HCT116 (cell line): ENCODE measurements around the gene LYL1. TPM values are rescaled to one million over a fixed set of nuclear protein-coding genes. Genes with fewer than 3 reads are reported as not detected.

ENCODE experiments used
- ATF3 ChIP-seq: IDR thresholded peaks from 2 replicates; pipeline ENCODE4 v1.6.1; 2012
- CBX3 ChIP-seq: IDR thresholded peaks from 2 replicates; pipeline ENCODE4 v1.6.1; 2012; ENCODE audit warnings: low read depth
- CTCF ChIP-seq, 3 experiments: fragments of 200-600 bp in 1 of 3; sonication (generic) in 1 of 3; IDR thresholded peaks in 2 of 3; conservative IDR thresholded peaks in 1 of 3; 2 replicates each; pipeline ENCODE4 v1.5.1; 2012 to 2017; ENCODE audit warnings: low read depth in 2 of 3, low read length in 2 of 3, antibody characterized with exemption in 1 of 3, borderline replicate concordance in 1 of 3, control low read depth in 1 of 3, mild to moderate bottlenecking in 1 of 3, mixed read lengths in 1 of 3, mixed run types in 1 of 3, moderate library complexity in 1 of 3; ENCODE audit not compliant: insufficient read depth in 1 of 3
- EGR1 ChIP-seq: IDR thresholded peaks from 2 replicates; pipeline ENCODE4 v1.6.1; 2012; ENCODE audit warnings: low read depth
- ELF1 ChIP-seq: IDR thresholded peaks from 2 replicates; pipeline ENCODE4 v1.6.1; 2012; ENCODE audit warnings: low read depth, borderline replicate concordance
- EZH2 ChIP-seq: fragments of 200-600 bp; sonication (generic); IDR thresholded peaks from 2 replicates; pipeline ENCODE4 v1.6.1; 2017; ENCODE audit warnings: antibody characterized with exemption, mixed run types
- EZH2phosphoT487 ChIP-seq: fragments of 200-600 bp; IDR thresholded peaks from 2 replicates; pipeline ENCODE4 v1.6.1; 2018; ENCODE audit warnings: antibody characterized with exemption, borderline replicate concordance
- MAX ChIP-seq: IDR thresholded peaks from 2 replicates; pipeline ENCODE4 v1.6.1; 2012
- POLR2A ChIP-seq: IDR thresholded peaks from 2 replicates; pipeline ENCODE4 v1.7.0; 2011; ENCODE audit warnings: borderline replicate concordance; ENCODE audit not compliant: insufficient read depth, insufficient read length; ENCODE audit errors: extremely low read depth
- SIN3A ChIP-seq: IDR thresholded peaks from 2 replicates; pipeline ENCODE4 v1.6.1; 2012; ENCODE audit warnings: low read depth
- SRF ChIP-seq: IDR thresholded peaks from 2 replicates; pipeline ENCODE4 v1.6.1; 2012; ENCODE audit warnings: low read depth
- TCF7L2 ChIP-seq: IDR thresholded peaks from 2 replicates; pipeline ENCODE4 v1.7.0; 2011; ENCODE audit warnings: borderline replicate concordance, inconsistent platforms; ENCODE audit not compliant: insufficient read depth, insufficient read length; ENCODE audit errors: extremely low read depth
- YY1 ChIP-seq: IDR thresholded peaks from 2 replicates; pipeline ENCODE4 v1.6.1; 2011; ENCODE audit warnings: low read length, low read depth, moderate library complexity, mild to moderate bottlenecking; ENCODE audit not compliant: insufficient replicate concordance; ENCODE audit errors: extremely low read depth
- ZFX ChIP-seq: fragments of 450-650 bp; IDR thresholded peaks from 2 replicates; pipeline ENCODE4 v1.6.1; 2017
- ZNF274 ChIP-seq: fragments of 200-500 bp; sonication (Bioruptor generic); IDR thresholded peaks from 2 replicates; pipeline ENCODE4 v1.6.1; 2014; ENCODE audit warnings: mild to moderate bottlenecking, low read depth, low read length, inconsistent platforms
- total RNA-seq: library from RNA; stranded (reverse); gene quantifications from one replicate; pipeline ENCODE4 v1.2.1, GENCODE V29; 2021; ENCODE audit not compliant: unreplicated experiment

The LYL1 gene
- total RNA-seq, 1 experiment from 2014 or later: 2.6 TPM

GRCh38 chr19:13116282-13117175 is 13.9 kb upstream of the LYL1 start, which contains the start of gene TRMT1 (continued):
- no peak; the same call in 1 of the 2 replicates for TF ChIP-seq ELF1
- TF ChIP-seq ZNF274: no peak
- TF ChIP-seq CTCF (IDR thresholded peaks at IDR 0.05 in 2 of 3, conservative IDR thresholded peaks at IDR 0.05 in 1 of 3; ENCODE audit: borderline replicate concordance in 1 of 3, insufficient read depth in 1 of 3, low read depth in 2 of 3, low read length in 2 of 3): no peak
- peak; percentile 96 for TF ChIP-seq CBX3
- no peak for TF ChIP-seq EZH2
- TF ChIP-seq MAX: peak; percentile 99
- peak; percentile 99 for TF ChIP-seq SIN3A
- TF ChIP-seq ZFX: peak; percentile 61; the same call in 1 of the 2 replicates
- peak; percentile 99 for TF ChIP-seq YY1
- TF ChIP-seq ATF3: no peak
- peak; percentile 68 for TF ChIP-seq TCF7L2
- no peak for TF ChIP-seq EZH2phosphoT487
- TF ChIP-seq EGR1: peak; percentile 86
- TF ChIP-seq SRF: no peak
- TF ChIP-seq POLR2A: peak; percentile 61
